Esophagus squamous epithelium (tissue), 4 donors: ENCODE data around the gene CABCOCO1.

Experiments used
- POLR2A ChIP-seq, 4 donors: fragments of 450-650 bp; IDR thresholded peaks; one replicate each; pipeline ENCODE4 v1.6.1; 2017; ENCODE audit warnings: antibody characterized with exemption in 4 of 4, mild to moderate bottlenecking in 4 of 4, moderate library complexity in 3 of 4
- TF ChIP-seq, protein P1 (sequence below), 6 experiments: fragments of 450-650 bp in 4 of 6; fragments of 200-600 bp in 2 of 6; sonication (generic) in 2 of 6; IDR thresholded peaks; one replicate each; pipeline ENCODE4 v1.5.1; 2016 to 2019; ENCODE audit warnings: antibody characterized with exemption in 6 of 6, mild to moderate bottlenecking in 4 of 6, moderate library complexity in 4 of 6

DNA sequence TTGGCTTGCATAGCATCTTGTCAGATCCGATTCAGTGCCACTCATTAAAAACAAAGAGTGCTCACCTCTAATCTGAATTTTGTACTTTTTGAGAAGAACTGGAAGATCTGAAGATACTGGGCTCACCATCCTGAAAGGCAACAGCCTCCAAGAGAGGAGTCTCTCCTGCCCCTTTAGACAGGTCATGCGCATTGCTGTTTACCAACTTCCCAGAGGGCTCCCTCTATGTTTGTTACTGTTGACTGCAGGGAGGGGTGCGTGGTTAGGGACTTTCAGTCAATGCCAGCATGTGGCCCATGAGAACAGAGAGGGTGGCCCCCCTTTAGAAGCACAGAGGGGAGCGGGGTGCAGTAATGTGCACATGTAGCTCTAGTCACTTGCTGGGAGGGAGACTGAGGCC lies 33.2 kb upstream of the CABCOCO1 start:
- no peak for TF ChIP-seq POLR2A (IDR thresholded peaks at IDR 0.05)
- TF ChIP-seq, protein P1, sequence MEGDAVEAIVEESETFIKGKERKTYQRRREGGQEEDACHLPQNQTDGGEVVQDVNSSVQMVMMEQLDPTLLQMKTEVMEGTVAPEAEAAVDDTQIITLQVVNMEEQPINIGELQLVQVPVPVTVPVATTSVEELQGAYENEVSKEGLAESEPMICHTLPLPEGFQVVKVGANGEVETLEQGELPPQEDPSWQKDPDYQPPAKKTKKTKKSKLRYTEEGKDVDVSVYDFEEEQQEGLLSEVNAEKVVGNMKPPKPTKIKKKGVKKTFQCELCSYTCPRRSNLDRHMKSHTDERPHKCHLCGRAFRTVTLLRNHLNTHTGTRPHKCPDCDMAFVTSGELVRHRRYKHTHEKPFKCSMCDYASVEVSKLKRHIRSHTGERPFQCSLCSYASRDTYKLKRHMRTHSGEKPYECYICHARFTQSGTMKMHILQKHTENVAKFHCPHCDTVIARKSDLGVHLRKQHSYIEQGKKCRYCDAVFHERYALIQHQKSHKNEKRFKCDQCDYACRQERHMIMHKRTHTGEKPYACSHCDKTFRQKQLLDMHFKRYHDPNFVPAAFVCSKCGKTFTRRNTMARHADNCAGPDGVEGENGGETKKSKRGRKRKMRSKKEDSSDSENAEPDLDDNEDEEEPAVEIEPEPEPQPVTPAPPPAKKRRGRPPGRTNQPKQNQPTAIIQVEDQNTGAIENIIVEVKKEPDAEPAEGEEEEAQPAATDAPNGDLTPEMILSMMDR (IDR thresholded peaks at IDR 0.05) = no peak
